GM12864 (cell line): ENCODE results near the gene DRC7.
"Not testable (repeated sequence)": the region's sequence is repeated elsewhere in the genome, so short reads cannot be mapped to it uniquely, and the experiment has no call there.

ENCODE experiments used
- DNase-seq: peaks from one replicate; pipeline ENCODE4 v3.0.0-alpha.2; 2011; ENCODE audit warnings: low read depth
- H3K4me3 ChIP-seq: 2 replicates; pipeline ENCODE4 v1.5.1; 2011; ENCODE audit warnings: mild to moderate bottlenecking, low read depth, low read length, control low read depth
- TF ChIP-seq, protein P1 (sequence below): IDR thresholded peaks from 2 replicates; pipeline ENCODE4 v1.5.1; 2011; ENCODE audit warnings: low read depth, mild to moderate bottlenecking, moderate library complexity, low read length, control low read depth, inconsistent platforms; ENCODE audit errors: missing control alignments

DRC7 gene

DNA sequence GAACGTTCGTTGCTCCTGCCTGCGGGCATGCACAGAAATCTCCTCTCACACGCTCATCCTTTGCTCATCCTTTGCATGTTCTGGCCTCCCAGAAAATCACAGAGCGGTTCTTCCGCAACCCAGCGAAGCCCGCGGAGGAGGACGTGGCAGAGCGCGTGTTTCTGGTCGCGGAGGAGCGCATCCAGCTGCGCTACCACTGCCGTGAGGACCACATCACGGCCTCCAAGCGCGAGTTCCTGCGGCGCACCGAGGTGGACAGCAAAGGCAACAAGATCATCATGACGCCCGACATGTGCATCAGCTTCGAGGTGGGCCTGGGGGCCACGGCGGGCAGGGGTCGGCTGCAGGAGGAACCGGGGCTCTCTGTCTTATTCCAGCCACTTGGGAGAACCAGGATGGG lies 31.4 kb downstream of the DRC7 start:
- TF ChIP-seq, protein P1, sequence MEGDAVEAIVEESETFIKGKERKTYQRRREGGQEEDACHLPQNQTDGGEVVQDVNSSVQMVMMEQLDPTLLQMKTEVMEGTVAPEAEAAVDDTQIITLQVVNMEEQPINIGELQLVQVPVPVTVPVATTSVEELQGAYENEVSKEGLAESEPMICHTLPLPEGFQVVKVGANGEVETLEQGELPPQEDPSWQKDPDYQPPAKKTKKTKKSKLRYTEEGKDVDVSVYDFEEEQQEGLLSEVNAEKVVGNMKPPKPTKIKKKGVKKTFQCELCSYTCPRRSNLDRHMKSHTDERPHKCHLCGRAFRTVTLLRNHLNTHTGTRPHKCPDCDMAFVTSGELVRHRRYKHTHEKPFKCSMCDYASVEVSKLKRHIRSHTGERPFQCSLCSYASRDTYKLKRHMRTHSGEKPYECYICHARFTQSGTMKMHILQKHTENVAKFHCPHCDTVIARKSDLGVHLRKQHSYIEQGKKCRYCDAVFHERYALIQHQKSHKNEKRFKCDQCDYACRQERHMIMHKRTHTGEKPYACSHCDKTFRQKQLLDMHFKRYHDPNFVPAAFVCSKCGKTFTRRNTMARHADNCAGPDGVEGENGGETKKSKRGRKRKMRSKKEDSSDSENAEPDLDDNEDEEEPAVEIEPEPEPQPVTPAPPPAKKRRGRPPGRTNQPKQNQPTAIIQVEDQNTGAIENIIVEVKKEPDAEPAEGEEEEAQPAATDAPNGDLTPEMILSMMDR = no peak
- no peak overlapping the region for H3K4me3 ChIP-seq
- no peak for DNase-seq

DNA sequence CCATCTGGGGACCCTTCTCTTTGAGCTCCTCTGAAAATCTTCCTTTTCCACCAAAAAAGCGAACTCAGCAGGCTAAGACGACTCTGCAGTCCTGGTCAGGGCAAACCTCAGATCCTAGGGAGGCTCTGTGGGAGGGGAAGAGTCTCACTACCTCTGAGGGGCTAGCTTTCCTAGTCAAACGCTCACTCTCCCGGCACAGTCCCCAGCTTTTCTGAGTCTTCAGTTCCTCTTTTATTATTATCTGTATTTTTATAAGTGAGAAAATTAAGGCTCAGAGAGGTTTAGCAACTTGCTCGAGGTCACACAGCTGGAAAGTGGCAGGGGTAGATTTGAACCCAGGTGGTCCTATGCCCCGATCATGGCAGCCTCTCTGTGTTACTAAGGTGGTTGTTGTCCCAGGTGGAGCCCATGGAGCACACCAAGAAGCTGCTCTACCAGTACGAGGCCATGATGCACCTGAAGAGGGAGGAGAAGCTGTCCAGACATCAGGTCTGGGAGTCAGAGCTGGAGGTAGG lies 31.9 kb downstream of the DRC7 start:
- no peak overlapping the region for H3K4me3 ChIP-seq
- no peak for DNase-seq
- TF ChIP-seq, protein P1 = no peak

DNA sequence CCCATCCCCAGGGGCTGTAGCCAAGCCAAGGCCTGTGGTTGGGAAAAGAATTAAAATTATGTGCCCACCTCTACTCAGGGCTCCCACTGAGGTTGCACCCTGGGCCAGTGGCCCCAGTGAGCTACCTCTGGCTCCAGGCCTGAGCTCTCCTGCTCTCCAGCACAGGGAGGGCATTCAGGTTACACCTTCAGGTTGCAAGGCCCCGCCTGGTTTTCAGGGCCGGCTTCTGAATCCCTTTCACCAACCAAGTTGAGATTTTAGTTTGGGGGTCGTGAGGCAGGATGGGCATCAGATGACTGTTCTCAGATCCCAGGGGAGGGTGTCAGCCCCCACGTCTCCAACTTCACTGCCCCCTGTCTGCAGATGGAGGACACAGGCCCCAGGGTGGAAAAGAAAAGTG lies 33.0 kb downstream of the DRC7 start:
- DNase-seq = no peak
- no peak overlapping the region for H3K4me3 ChIP-seq
- TF ChIP-seq, protein P1 = no peak

DNA sequence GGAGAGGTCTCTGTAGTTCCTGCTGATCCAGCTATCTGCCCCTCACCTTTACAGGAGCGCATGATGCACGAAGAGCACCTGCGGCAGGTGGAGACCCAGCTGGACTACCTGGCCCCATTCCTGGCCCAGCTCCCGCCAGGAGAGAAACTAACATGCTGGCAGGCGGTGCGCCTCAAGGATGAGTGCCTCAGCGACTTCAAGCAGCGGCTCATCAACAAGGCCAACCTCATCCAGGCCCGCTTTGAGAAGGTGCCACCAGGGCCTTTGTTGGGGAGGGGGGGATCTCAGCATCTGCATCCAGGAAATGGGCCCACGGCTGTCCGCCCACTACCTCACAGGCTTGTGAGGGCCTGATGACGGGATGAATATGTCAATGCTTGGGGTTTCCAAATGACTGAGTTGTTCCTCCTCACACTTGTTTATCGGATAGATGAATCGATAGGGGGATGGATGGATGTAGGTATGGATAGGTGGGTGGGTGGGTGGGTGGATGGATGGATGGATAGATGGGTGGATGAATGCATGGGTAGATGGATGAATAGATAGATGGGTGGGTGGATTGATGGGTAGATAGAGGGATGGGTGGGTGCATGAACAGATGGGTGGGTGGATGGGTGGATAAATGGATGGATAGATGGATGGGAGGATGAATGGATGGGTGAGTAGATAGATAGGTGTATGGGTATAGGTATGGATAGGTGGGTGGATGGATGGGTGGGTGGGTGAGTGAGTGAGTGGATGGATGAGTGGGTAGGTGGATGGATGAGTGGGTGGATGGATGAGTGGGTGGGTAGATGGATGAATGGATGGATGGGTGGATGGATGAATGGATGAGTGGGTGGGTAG lies 34.0 kb downstream of the DRC7 start:
- TF ChIP-seq, protein P1 = no peak
- DNase-seq = no peak
- no peak overlapping the region for H3K4me3 ChIP-seq

DNA sequence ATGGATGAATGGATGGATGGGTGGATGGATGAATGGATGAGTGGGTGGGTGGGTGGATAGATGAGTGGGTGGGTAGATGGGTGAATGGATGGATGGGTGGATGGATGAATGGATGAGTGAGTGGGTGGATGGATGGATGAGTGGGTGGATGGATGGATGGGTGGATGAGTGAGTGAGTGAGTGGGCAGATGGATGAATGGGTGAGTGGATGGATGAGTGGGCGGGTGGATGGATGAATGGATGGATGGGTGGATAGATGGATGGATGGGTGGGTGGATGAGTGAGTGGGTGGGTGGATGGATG lies 34.5 kb downstream of the DRC7 start:
- H3K4me3 ChIP-seq = no peak overlapping the region
- no peak for DNase-seq
- TF ChIP-seq, protein P1 = no peak

DNA sequence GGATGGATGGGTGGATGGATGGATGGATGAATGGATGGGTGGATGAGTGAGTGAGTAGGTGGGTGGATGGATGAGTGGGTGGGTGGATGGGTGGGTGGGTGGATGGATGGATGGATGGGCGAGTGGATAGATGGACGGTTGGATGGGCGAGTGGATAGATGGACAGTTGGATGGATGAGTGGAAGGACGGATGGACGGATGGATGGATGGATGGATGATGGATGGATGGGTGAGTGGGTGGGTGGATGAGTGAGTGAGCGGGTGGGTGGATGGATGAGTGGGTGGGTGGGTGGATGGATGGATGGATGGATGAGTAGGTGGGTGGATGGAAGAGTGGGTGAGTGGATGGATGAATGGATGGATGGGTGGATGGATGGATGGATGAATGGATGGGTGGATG lies 35.2 kb downstream of the DRC7 start:
- not testable (repeated sequence) for H3K4me3 ChIP-seq, DNase-seq

DNA sequence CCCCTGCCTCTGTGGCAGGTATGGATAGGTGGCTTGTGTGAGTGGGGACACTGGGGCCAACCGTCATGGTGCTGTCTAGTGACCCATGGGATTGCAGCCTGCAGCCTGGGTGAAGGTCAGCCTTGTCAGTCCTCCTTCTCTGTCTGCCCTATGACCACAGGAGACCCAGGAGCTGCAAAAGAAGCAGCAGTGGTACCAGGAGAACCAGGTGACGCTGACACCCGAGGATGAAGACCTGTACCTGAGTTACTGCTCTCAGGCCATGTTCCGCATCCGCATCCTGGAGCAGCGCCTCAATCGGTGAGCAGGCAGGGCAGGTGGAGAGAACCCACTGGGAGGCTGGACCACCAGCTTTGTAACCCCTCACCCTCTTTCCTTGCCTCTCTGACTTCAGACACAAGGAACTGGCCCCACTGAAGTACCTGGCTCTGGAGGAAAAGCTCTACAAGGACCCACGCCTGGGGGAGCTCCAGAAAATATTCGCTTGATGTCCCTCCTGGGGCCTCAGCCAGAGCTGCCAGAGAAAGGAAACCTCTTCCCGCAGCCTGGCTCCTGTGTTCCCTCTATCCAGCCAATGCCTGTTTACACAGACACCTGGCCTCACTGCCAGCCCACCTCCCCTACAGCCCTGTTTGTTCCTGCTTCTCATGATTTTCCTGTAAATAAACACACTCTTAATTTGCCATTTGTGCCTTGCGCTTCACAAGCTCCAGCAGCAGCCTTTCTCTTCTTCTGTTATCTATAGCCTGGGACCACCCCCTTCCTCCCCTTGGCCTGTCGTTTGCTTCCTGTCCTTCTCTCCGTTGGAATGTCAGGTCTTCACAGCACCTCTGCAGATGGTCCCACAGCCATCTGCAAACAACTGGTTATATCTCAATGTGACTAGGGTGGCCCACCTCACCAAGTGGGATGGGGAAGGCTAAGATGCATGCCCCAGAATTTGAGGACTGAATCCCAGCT lies 36.4 kb downstream of the DRC7 start:
- no peak for DNase-seq
- H3K4me3 ChIP-seq = no peak overlapping the region
- TF ChIP-seq, protein P1 = no peak
